Umbilical cord (tissue), 2 donors: ENCODE results near the gene ZCCHC24. TPM values are rescaled to one million over a fixed set of nuclear protein-coding genes. Genes with fewer than 3 reads are reported as not detected.

Experiments
- DNase-seq: peaks from one replicate; pipeline ENCODE4 v3.0.0-alpha.2; 2015; ENCODE audit warnings: low spot score
- total RNA-seq: library from RNA; depleted of rRNA; stranded (reverse); fragments of >200 nt; gene quantifications from one replicate; pipeline ENCODE4 v1.2.3, GENCODE V29; 2014; ENCODE audit warnings: low replicate concordance; ENCODE audit not compliant: insufficient read depth

ZCCHC24 gene
- total RNA-seq, 1 donor from 2014 or later, result 33.7 TPM

DNA sequence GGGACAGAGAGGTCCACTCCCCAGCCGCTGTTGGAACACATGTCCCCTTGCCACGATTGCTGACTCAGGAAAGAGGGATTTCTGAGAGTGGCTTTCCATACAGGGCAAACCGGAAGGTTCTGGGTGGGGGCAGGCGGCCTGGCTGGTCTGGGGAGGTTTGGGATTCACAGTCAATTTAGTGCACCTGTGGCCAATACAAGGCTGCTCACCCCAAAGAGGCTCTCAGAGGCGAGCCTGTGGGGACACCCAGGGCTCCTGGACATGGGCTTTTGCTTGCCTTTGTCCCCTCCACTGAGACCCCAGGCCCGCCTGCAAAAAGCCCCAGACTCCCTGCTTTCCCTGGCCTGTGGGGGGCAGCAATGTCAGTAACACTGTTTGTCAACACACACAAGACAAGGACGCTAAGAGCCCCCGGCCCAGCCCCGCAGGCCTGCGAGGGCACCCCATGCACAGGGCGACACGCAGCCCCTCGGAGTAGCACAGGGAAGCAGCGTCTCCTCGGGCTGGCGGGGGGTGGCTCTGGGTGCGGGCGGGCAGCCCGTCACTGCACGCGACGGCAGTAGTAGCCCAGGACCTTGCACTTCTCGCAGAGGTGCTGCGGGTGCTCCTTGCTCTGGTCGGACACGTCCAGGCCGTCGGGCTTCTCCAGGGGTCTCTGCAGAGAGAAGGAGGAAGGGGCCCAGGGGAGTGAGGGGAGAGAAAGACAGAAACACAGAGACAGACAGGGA lies 59.5 kb downstream of the ZCCHC24 start:
- no peak for DNase-seq

- no peak for DNase-seq
Measured at GRCh38 chr10:79385392-79385795, 60.0 kb downstream of the ZCCHC24 start.

GRCh38 chr10:79384773-79385391 lies 60.5 kb downstream of the ZCCHC24 start:
- no peak for DNase-seq

- no peak for DNase-seq
Measured at GRCh38 chr10:79383974-79384606, 61.3 kb downstream of the ZCCHC24 start.

DNA sequence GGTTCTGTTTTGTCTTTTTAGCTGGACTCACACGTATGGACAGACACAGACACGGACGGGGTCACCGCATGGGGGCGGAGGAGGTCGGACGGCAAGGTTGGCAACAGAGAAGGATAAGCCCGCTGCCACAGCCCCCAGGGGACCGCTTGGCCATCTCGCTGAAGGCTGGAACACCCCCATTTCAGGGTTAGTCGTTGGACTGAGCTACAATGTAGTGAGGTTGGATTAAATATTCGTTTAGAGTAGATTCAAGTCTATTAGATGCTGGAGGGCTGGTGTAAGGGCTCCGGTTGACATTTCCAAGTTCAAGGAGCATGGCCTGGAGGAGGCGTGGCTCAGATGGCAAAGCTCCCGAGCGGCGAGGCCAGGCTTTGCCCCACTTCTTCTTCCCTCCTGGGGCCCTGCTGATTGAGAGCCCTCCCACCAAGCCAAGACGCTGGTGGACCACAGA lies 62.9 kb downstream of the ZCCHC24 start:
- no peak for DNase-seq

DNA sequence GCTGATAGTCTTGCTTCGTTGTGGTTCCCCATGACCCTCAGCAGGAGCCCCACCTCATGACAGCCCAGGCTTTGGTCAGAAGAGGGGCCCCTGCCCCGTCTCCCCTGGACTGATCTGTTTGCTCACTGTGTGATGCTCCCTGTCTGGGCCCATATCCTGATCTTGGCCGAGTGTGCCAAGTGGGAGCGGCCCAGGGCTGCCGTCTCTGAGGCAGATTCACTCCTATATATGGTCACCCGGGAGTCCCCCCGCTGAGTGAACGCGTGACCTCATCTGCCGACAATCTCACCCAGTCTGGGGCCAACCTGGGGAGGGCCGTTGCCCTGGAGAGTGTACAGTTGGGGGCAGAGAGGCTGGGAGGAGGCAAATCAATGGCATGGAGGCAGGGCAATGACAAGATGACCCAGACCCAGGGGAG lies 63.6 kb downstream of the ZCCHC24 start:
- DNase-seq, result peak; percentile 98

DNA sequence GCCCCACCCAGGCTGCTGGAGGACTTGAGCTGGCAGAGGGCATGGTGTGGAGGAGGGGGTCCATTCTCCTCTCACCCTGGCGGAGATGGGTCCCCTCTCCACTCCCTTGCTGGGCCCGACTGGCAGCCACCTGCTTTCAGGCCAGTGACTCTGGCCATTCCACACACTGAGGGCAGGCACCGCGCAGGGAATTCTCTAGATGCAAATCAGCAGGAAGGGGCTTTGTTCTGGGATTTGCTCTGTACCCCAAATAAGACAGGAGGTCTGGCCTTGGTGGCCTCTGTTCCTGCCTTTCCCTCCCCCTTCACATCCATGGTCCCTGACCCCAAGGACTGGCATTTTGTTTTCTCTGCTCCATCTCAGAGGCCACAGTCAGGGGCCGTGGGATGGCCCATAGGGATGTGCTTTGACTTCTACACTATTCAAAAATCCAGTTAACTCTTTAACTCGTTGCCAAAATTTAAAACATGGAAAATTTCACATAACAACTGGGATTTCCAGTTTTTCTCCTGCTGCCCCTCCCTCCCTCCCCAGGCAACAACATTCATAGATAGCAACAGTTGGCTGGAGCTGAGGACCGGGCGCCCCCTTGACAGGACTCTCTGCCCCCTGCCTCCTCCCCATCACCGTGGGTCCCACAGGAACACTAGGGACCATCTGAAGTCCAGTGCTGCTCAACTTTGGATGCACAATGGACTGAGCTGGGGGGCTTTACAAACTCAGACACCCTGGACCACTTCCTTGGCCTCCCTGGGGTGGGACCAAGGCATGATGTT lies 64.3 kb downstream of the ZCCHC24 start:
- peak; percentile 68 for DNase-seq

GRCh38 chr10:79380125-79380945 lies 65.1 kb downstream of the ZCCHC24 start:
- DNase-seq, result peak; percentile 72

GRCh38 chr10:79379512-79380124 lies 65.8 kb downstream of the ZCCHC24 start:
- DNase-seq, result peak; percentile 40

GRCh38 chr10:79378647-79379511 lies 66.5 kb downstream of the ZCCHC24 start:
- no peak for DNase-seq

DNA sequence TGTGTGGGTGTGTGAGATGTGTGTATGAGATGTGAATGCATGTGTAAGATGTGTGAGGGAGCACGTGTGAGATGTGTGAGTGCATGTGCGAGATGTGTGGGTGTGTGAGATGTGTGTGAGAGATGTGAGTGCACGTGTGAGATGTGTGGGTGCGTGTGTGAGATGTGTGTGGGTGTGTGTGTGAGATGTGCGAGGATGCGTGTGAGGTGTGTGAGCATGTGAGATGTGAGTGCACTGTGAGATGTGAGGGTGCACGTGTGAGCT lies 67.1 kb downstream of the ZCCHC24 start:
- no peak for DNase-seq

- DNase-seq, result no peak
Measured at GRCh38 chr10:79377557-79378382, 67.7 kb downstream of the ZCCHC24 start.

- DNase-seq, result no peak
Measured at GRCh38 chr10:79376751-79377556, 68.5 kb downstream of the ZCCHC24 start.

DNA sequence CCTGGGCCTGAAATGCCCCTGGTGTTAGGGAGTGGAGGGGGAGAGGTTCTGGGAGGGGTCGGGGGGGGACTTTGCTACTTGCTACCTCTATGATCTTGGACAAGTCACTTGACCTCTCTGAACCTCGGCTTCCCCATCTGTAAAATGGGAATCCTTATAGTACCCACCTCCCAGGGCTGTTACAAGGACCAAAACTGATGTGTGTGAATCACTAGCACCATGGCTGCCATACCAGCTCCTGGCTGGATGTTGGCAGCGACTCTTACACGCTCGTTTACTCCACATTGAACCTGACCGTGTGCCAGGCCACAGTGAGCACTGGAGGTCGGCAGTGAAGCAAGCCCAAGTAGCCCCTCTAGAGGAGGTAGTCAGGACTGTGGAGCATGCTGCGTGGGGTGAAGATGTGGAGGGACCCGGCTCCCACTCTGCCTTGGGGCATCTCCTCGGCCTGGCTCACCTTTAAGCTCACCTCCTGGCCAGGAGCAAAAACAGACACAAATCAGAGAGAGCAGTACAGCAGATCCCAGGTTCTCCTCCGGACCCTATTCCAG lies 69.3 kb downstream of the ZCCHC24 start:
- DNase-seq, result no peak

- peak; percentile 80 for DNase-seq
Measured at GRCh38 chr10:79375321-79376077, 69.9 kb downstream of the ZCCHC24 start.

DNA sequence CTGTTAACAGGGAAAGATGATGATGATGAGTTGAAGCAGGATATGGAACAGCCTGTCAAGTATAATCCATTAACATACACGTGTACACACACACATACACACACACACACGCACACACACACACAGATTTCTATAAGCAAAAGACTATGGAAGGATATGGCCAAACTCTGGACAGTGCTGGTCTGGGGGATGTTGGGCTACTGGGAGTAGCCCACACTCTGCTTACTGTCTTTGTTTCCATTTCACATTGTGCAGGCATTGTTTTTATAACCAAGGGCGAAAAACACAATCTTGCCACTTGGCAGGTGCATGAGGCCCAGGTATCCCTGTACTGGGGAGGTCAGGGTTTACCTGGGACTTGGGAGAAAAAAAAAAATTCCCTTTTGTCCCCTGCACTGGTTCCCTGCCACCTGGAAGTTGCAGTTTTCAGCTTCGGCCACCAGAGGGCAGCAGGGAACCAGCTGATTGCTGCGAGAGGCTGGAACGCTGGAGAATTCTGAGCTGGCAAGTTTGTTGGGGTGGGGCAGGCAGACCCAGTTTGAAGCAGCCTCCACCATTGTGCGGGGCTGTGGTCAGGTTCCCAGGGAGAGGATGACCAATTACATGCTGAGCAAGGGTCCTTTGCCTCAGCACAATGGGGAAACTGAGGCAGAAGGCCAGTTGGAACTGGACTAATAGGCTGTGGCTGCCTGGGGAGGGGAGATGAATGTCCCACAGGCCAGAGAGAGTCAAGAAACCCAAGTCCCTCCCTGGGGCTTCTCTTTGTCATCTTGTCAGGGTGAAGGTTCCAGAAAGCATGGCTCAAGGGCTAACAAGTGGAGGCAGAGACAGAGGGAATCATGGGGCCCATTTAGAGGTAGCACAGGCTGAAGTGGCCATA lies 70.9 kb downstream of the ZCCHC24 start:
- DNase-seq, result peak; percentile 87
